Limb (tissue), 2 donors: Measurements from ENCODE around the gene APLP1.
"Not testable (repeated sequence)": the region's sequence is repeated elsewhere in the genome, so short reads cannot be mapped to it uniquely, and the experiment has no call there.

Source experiments
- DNase-seq, 2 donors: peaks; one replicate each; pipeline ENCODE4 v3.0.0-alpha.2; 2016; ENCODE audit errors: extremely low spot score in 2 of 2

The APLP1 gene

GRCh38 chr19:35903550-35904179 is 35.3 kb downstream of the APLP1 start:
- DNase-seq, result peak in 1 of 2 donors; percentile 63

GRCh38 chr19:35904311-35905068 is 36.1 kb downstream of the APLP1 start:
- DNase-seq, result no peak

- no peak for DNase-seq
Observed at GRCh38 chr19:35905178-35905727, 36.9 kb downstream of the APLP1 start.

- DNase-seq, result no peak
Observed at GRCh38 chr19:35907377-35907745, 39.0 kb downstream of the APLP1 start.

- DNase-seq, result no peak
Observed at GRCh38 chr19:35908010-35908441, 39.7 kb downstream of the APLP1 start, which contains the start of gene TYROBP. TYROBP (minus strand) TSS chr19:35908295; CDS start chr19:35908228, 67 bp downstream.

GRCh38 chr19:35908973-35909683 is 40.8 kb downstream of the APLP1 start:
- DNase-seq, result no peak

- DNase-seq, result no peak
Observed at GRCh38 chr19:35909684-35910035, 41.3 kb downstream of the APLP1 start.

GRCh38 chr19:35910355-35910754 is 42.0 kb downstream of the APLP1 start:
- not testable (repeated sequence) for DNase-seq

GRCh38 chr19:35911173-35911572 is 42.8 kb downstream of the APLP1 start:
- no peak for DNase-seq

- DNase-seq, result no peak
Observed at GRCh38 chr19:35911790-35912189, 43.4 kb downstream of the APLP1 start.

- DNase-seq, result no peak
Observed at GRCh38 chr19:35913589-35913988, 45.2 kb downstream of the APLP1 start.

- DNase-seq, result no peak
Observed at GRCh38 chr19:35915443-35915842, 47.1 kb downstream of the APLP1 start.

GRCh38 chr19:35919306-35919705 is 50.9 kb downstream of the APLP1 start:
- no peak for DNase-seq

- no peak for DNase-seq
Observed at GRCh38 chr19:35921012-35921411, 52.6 kb downstream of the APLP1 start.

- no peak for DNase-seq
Observed at GRCh38 chr19:35925501-35925900, 57.1 kb downstream of the APLP1 start.

- no peak for DNase-seq
Observed at GRCh38 chr19:35928507-35928906, 60.1 kb downstream of the APLP1 start.
